Ishikawa (cell line): ENCODE measurements around the gene DCUN1D2.

Experiments
- CREB1 ChIP-seq: IDR thresholded peaks from 2 replicates; pipeline ENCODE4 v1.6.1; 2012; ENCODE audit warnings: low read depth
- EP300 ChIP-seq: IDR thresholded peaks from 2 replicates; pipeline ENCODE4 v1.6.1; 2012; ENCODE audit warnings: borderline replicate concordance
- FOXM1 ChIP-seq: IDR thresholded peaks from 2 replicates; pipeline ENCODE4 v1.6.1; 2012; ENCODE audit warnings: low read depth, borderline replicate concordance
- RAD21 ChIP-seq: IDR thresholded peaks from 2 replicates; pipeline ENCODE4 v1.6.1; 2012; ENCODE audit warnings: low read depth
- TAF1 ChIP-seq: IDR thresholded peaks from 2 replicates; pipeline ENCODE4 v1.6.1; 2012; ENCODE audit warnings: low read depth, mild to moderate bottlenecking
- TF ChIP-seq, protein P1 (sequence below): IDR thresholded peaks from 2 replicates; pipeline ENCODE4 v1.6.1; 2012
- TF ChIP-seq, protein P2 (sequence below): IDR thresholded peaks from 2 replicates; pipeline ENCODE4 v1.6.1; 2012; ENCODE audit warnings: low read depth, mild to moderate bottlenecking
- TF ChIP-seq, protein P3 (sequence below): IDR thresholded peaks from 2 replicates; pipeline ENCODE4 v1.6.1; 2012

DNA sequence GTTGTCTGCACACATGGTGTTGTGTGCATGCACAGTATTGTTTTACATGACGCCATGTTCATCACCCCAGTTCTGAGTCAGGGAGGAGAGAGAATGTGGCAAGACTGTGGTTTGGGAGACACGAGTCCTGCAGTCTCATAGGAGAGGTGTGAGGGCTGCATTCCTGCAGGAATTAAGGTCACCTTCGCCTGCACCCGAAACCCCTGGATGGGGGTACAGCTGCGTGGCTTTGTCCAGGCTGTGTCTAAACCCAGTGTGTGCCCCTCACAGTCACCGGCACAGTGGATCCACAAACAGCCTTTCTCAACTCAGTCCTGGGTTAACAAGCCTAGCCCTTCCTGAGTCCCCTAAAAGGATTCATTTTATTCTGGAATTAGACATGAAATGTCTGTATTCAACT, 42.9 kb downstream of the DCUN1D2 start:
- TF ChIP-seq, protein P1, sequence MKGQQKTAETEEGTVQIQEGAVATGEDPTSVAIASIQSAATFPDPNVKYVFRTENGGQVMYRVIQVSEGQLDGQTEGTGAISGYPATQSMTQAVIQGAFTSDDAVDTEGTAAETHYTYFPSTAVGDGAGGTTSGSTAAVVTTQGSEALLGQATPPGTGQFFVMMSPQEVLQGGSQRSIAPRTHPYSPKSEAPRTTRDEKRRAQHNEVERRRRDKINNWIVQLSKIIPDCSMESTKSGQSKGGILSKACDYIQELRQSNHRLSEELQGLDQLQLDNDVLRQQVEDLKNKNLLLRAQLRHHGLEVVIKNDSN = no peak
- TF ChIP-seq FOXM1 (no peak), CREB1 (no peak), TAF1 (no peak), EP300 (no peak), RAD21 (no peak)
- TF ChIP-seq, protein P2, sequence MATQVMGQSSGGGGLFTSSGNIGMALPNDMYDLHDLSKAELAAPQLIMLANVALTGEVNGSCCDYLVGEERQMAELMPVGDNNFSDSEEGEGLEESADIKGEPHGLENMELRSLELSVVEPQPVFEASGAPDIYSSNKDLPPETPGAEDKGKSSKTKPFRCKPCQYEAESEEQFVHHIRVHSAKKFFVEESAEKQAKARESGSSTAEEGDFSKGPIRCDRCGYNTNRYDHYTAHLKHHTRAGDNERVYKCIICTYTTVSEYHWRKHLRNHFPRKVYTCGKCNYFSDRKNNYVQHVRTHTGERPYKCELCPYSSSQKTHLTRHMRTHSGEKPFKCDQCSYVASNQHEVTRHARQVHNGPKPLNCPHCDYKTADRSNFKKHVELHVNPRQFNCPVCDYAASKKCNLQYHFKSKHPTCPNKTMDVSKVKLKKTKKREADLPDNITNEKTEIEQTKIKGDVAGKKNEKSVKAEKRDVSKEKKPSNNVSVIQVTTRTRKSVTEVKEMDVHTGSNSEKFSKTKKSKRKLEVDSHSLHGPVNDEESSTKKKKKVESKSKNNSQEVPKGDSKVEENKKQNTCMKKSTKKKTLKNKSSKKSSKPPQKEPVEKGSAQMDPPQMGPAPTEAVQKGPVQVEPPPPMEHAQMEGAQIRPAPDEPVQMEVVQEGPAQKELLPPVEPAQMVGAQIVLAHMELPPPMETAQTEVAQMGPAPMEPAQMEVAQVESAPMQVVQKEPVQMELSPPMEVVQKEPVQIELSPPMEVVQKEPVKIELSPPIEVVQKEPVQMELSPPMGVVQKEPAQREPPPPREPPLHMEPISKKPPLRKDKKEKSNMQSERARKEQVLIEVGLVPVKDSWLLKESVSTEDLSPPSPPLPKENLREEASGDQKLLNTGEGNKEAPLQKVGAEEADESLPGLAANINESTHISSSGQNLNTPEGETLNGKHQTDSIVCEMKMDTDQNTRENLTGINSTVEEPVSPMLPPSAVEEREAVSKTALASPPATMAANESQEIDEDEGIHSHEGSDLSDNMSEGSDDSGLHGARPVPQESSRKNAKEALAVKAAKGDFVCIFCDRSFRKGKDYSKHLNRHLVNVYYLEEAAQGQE = no peak
- TF ChIP-seq, protein P3, sequence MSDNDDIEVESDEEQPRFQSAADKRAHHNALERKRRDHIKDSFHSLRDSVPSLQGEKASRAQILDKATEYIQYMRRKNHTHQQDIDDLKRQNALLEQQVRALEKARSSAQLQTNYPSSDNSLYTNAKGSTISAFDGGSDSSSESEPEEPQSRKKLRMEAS = no peak
